H9 (cell line): ENCODE results near the gene KCNG2. TPM values are rescaled to one million over a fixed set of nuclear protein-coding genes. Genes with fewer than 3 reads are reported as not detected.

Experiments used
- DNase-seq: peaks from one replicate; pipeline ENCODE4 v3.0.0-alpha.2; 2017
- H2AFZ ChIP-seq: one replicate; pipeline ENCODE4 v1.6.1; 2013; ENCODE audit warnings: mild to moderate bottlenecking, low read length, control low read depth, moderate library complexity
- H2AK5ac ChIP-seq: 2 replicates; pipeline ENCODE4 v1.6.1; 2013; ENCODE audit warnings: low read length, control low read depth, mixed read lengths; ENCODE audit not compliant: insufficient read length
- H2BK120ac ChIP-seq: one replicate; pipeline ENCODE4 v1.6.1; 2013; ENCODE audit warnings: low read depth, mild to moderate bottlenecking, low read length, control low read depth, inconsistent platforms; ENCODE audit not compliant: poor library complexity, severe bottlenecking
- H2BK12ac ChIP-seq: 2 replicates; pipeline ENCODE4 v1.6.1; 2013; ENCODE audit warnings: low read length, control low read depth, mixed read lengths, low read depth; ENCODE audit not compliant: insufficient read length
- H2BK15ac ChIP-seq: 2 replicates; pipeline ENCODE4 v1.6.1; 2013; ENCODE audit warnings: low read depth, low read length, control low read depth
- H2BK20ac ChIP-seq: one replicate; pipeline ENCODE4 v1.6.1; 2013; ENCODE audit warnings: low read depth, mild to moderate bottlenecking, low read length, control low read depth, inconsistent platforms; ENCODE audit not compliant: poor library complexity, severe bottlenecking
- H2BK5ac ChIP-seq: 2 replicates; pipeline ENCODE4 v1.6.1; 2013; ENCODE audit warnings: low read length, control low read depth, mixed read lengths; ENCODE audit not compliant: insufficient read length
- H3K14ac ChIP-seq: 2 replicates; pipeline ENCODE4 v1.6.1; 2013; ENCODE audit warnings: low read length, control low read depth; ENCODE audit not compliant: insufficient read depth
- H3K18ac ChIP-seq: 2 replicates; pipeline ENCODE4 v1.6.1; 2013; ENCODE audit warnings: low read depth, mild to moderate bottlenecking, mixed read lengths, low read length, control low read depth; ENCODE audit not compliant: insufficient read length
- H3K23ac ChIP-seq: 2 replicates; pipeline ENCODE4 v1.6.1; 2013; ENCODE audit warnings: low read length, control low read depth, mixed read lengths, low read depth; ENCODE audit not compliant: insufficient read length
- H3K23me2 ChIP-seq: 2 replicates; pipeline ENCODE4 v1.6.1; 2013; ENCODE audit warnings: low read depth, mild to moderate bottlenecking, mixed read lengths, low read length, control low read depth; ENCODE audit not compliant: insufficient read length, poor library complexity, severe bottlenecking
- H3K27ac ChIP-seq: 2 replicates; pipeline ENCODE4 v1.5.1; 2013; ENCODE audit warnings: low read length, control low read depth, mixed read lengths, low read depth; ENCODE audit not compliant: insufficient read length
- H3K27me3 ChIP-seq: 2 replicates; pipeline ENCODE4 v1.6.1; 2013; ENCODE audit warnings: low read length, control low read depth, inconsistent platforms; ENCODE audit not compliant: insufficient read depth
- H3K4ac ChIP-seq: 2 replicates; pipeline ENCODE4 v1.6.1; 2013; ENCODE audit warnings: low read depth, mild to moderate bottlenecking, control low read depth, inconsistent platforms, low read length, moderate library complexity
- H3K4me1 ChIP-seq: 2 replicates; pipeline ENCODE4 v1.6.1; 2013; ENCODE audit warnings: low read length, control low read depth, inconsistent platforms; ENCODE audit not compliant: insufficient read depth
- H3K4me2 ChIP-seq: 2 replicates; pipeline ENCODE4 v1.6.1; 2013; ENCODE audit warnings: low read length, control low read depth, mixed read lengths; ENCODE audit not compliant: insufficient read length, insufficient read depth
- H3K56ac ChIP-seq: 2 replicates; pipeline ENCODE4 v1.6.1; 2013; ENCODE audit warnings: low read depth, mild to moderate bottlenecking, mixed read lengths, low read length, control low read depth; ENCODE audit not compliant: insufficient read length
- H3K79me1 ChIP-seq: 2 replicates; pipeline ENCODE4 v1.6.1; 2013; ENCODE audit warnings: low read depth, mild to moderate bottlenecking, moderate library complexity, low read length, control low read depth, inconsistent platforms; ENCODE audit not compliant: insufficient read depth, poor library complexity, severe bottlenecking
- H3K79me2 ChIP-seq: 2 replicates; pipeline ENCODE4 v1.6.1; 2013; ENCODE audit warnings: low read length, control low read depth, inconsistent platforms; ENCODE audit not compliant: insufficient read depth
- H3K9ac ChIP-seq: 2 replicates; pipeline ENCODE4 v1.6.1; 2013; ENCODE audit warnings: low read length, control low read depth, mixed read lengths; ENCODE audit not compliant: insufficient read length; ENCODE audit errors: extremely low read depth
- H3K9me3 ChIP-seq: one replicate; pipeline ENCODE4 v1.6.1; 2013; ENCODE audit warnings: low read depth, low read length, inconsistent platforms; ENCODE audit not compliant: control insufficient read depth
- H3T11ph ChIP-seq: one replicate; pipeline ENCODE4 v1.6.1; 2013; ENCODE audit warnings: mild to moderate bottlenecking, low read length, control low read depth, inconsistent platforms
- H4K20me1 ChIP-seq: one replicate; pipeline ENCODE4 v1.6.1; 2013; ENCODE audit not compliant: control insufficient read depth, insufficient read length, insufficient read depth
- H4K5ac ChIP-seq: 2 replicates; pipeline ENCODE4 v1.6.1; 2013; ENCODE audit warnings: low read depth, mild to moderate bottlenecking, mixed read lengths, low read length, control low read depth; ENCODE audit not compliant: insufficient read length
- H4K8ac ChIP-seq: replicated peaks from 2 replicates; pipeline ENCODE4 v1.6.1; 2013; ENCODE audit warnings: low read length, control low read depth, mixed read lengths, low read depth; ENCODE audit not compliant: insufficient read length
- H4K91ac ChIP-seq: 2 replicates; pipeline ENCODE4 v1.6.1; 2013; ENCODE audit warnings: low read depth, mild to moderate bottlenecking, moderate library complexity, mixed read lengths, low read length, control low read depth; ENCODE audit not compliant: insufficient read length
- H3K27ac Mint-ChIP-seq, 3 experiments: 2 replicates in 2 of 3; 3 replicates in 1 of 3; pipeline ENCODE4 v1.8.0; 2020 to 2021; ENCODE audit warnings: mixed read lengths in 3 of 3, mild to moderate bottlenecking in 1 of 3, moderate library complexity in 1 of 3
- H3K27me3 Mint-ChIP-seq: 2 replicates; pipeline ENCODE4 v1.8.0; 2021; ENCODE audit warnings: low read depth, mild to moderate bottlenecking, moderate library complexity, mixed read lengths
- H3K36me3 Mint-ChIP-seq, 3 experiments: 2 replicates in 2 of 3; 3 replicates in 1 of 3; pipeline ENCODE4 v1.8.0; 2020 to 2021; ENCODE audit warnings: low read depth in 3 of 3, mixed read lengths in 3 of 3; ENCODE audit not compliant: insufficient read depth in 1 of 3
- H3K4me1 Mint-ChIP-seq, 2 experiments: 2 replicates each; pipeline ENCODE4 v1.8.0; 2020; ENCODE audit warnings: mixed read lengths in 2 of 2
- H3K4me3 Mint-ChIP-seq, 2 experiments: 2 replicates in 1 of 2; 3 replicates in 1 of 2; pipeline ENCODE4 v1.8.0; 2020 to 2021; ENCODE audit warnings: mild to moderate bottlenecking in 2 of 2, mixed read lengths in 2 of 2, moderate library complexity in 1 of 2
- H3K9me3 Mint-ChIP-seq, 2 experiments: 2 replicates in 1 of 2; 3 replicates in 1 of 2; pipeline ENCODE4 v1.8.0; 2020; ENCODE audit warnings: mild to moderate bottlenecking in 2 of 2, mixed read lengths in 2 of 2, moderate library complexity in 1 of 2
- CTCF ChIP-seq: fragments of 200-600 bp; sonication (generic); conservative IDR thresholded peaks from 3 replicates; pipeline ENCODE4 v1.8.0; 2021; ENCODE audit warnings: antibody characterized with exemption, mild to moderate bottlenecking
- WGBS: extraction: QIAGEN DNeasy Blood & Tissue Kit; methylation state at CpG from one replicate; pipeline ENCODE4 v1.1.7; 2013; ENCODE audit warnings: missing lambda C conversion rate, low lambda C conversion rate, mixed read lengths; ENCODE audit not compliant: insufficient read length; ENCODE audit errors: extremely low coverage; 5-methylcytosine and 5-hydroxymethylcytosine counted together
- total RNA-seq: library from RNA; stranded (reverse); gene quantifications from 2 replicates; pipeline ENCODE4 v1.2.1, GENCODE V29; 2021

Gene KCNG2
- total RNA-seq, 1 experiment from 2014 or later, result 0.15 TPM

- Histone ChIP-seq H3K18ac (no peak overlapping the region), H3K14ac (no peak overlapping the region), H3K4me2 (no peak overlapping the region), H2AK5ac (no peak overlapping the region), H3K23ac (no peak overlapping the region), H3K27me3 (no peaks in the 10 kb centered on the region), H3K4ac (no peak overlapping the region), H2BK120ac (no peak overlapping the region), H3K9ac (no peak overlapping the region), H3K27ac (no peak overlapping the region), H2BK5ac (no peak overlapping the region), H4K20me1 (no peaks in the 10 kb centered on the region), H3K56ac (no peak overlapping the region), H2BK12ac (no peak overlapping the region), H4K91ac (no peak overlapping the region), H3K4me1 (no peaks in the 10 kb centered on the region), H4K8ac (no peak overlapping the region), H2BK20ac (no peak overlapping the region), H3K79me1 (no peaks in the 10 kb centered on the region), H2BK15ac (no peak overlapping the region), H3K79me2 (no peaks in the 10 kb centered on the region), H3K23me2 (no peaks in the 10 kb centered on the region), H3T11ph (no peak overlapping the region), H3K9me3 (no peaks in the 10 kb centered on the region), H4K5ac (no peak overlapping the region), H2AFZ (no peak overlapping the region)
- no peak for TF ChIP-seq CTCF
- H3K27ac Mint-ChIP-seq, result no peak overlapping the region
- H3K4me1 Mint-ChIP-seq, result no peaks in the 10 kb centered on the region
- H3K27me3 Mint-ChIP-seq, result no peaks in the 10 kb centered on the region
- no peak for DNase-seq
- H3K36me3 Mint-ChIP-seq, result peaks cover 16 to 29% (median 26%) of the 10 kb centered on the region in 3 experiments
- WGBS, result no CpG with 5 or more reads among the region's 27 CpGs
- peaks cover 8 to 9% of the 10 kb centered on the region in 2 experiments; a peak in 3 of 5 replicates for H3K9me3 Mint-ChIP-seq
- H3K4me3 Mint-ChIP-seq, result no peak overlapping the region
Measured at GRCh38 chr18:79754831-79755351, 42.8 kb upstream of the KCNG2 start.
